ENCODE results near the gene MGST3. TPM values are rescaled to one million over a fixed set of nuclear protein-coding genes. Genes with fewer than 3 reads are reported as not detected.

Gene MGST3
- total and polyA plus RNA-seq, 2 of the 4 experiments (the other 2 are of a cell fraction), result 159 to 213 TPM

GRCh38 chr1:165661703-165662102 is 30.7 kb downstream of the MGST3 start:
- H2AFZ ChIP-seq (replicated peaks; ENCODE audit: low read length, poor library complexity), result no peak overlapping the region
- H2BK5ac ChIP-seq (ENCODE audit: low read depth, low read length, poor library complexity, severe bottlenecking), result no peak overlapping the region
- peaks cover 2% of the 10 kb centered on the region; the same call in 1 of the 2 replicates for H3K4me1 ChIP-seq (ENCODE audit: control insufficient read depth, insufficient read depth, low read length)
- H3K14ac ChIP-seq (replicated peaks; ENCODE audit: low read depth, low read length), result no peak overlapping the region
- no peak overlapping the region for H4K91ac ChIP-seq (ENCODE audit: insufficient read depth, low read depth, low read length)
- no CpG with 5 or more reads among the region's 2 CpGs for WGBS, 2 experiments (ENCODE audit: extremely low coverage in 2 of 2, insufficient read length in 1 of 2)
- no peak overlapping the region for H2AK9ac ChIP-seq (replicated peaks; ENCODE audit: low read depth, low read length, poor library complexity)
- in situ Hi-C loops (cut with MboI; ENCODE audit: low sequenced_read_pairs), result no loop called here
- no peak overlapping the region for H2BK15ac ChIP-seq (ENCODE audit: low read depth, low read length)
- no peak overlapping the region for H3K9ac ChIP-seq (ENCODE audit: low read depth, low read length)
- POLR2A ChIA-PET (ENCODE audit: unreplicated experiment), result no interaction called here
- no TSS peak for BruUV-seq (replicated peaks)
- no peaks in the 10 kb centered on the region for H3K27me3 ChIP-seq (ENCODE audit: control insufficient read depth, insufficient read depth, low read length)
- no peak overlapping the region for H3K23ac ChIP-seq (ENCODE audit: low read depth, low read length)
- H3K4me2 ChIP-seq (ENCODE audit: low read depth, low read length), result no peak overlapping the region
- no peak overlapping the region for H3K56ac ChIP-seq (ENCODE audit: extremely low read depth, insufficient read depth, low read length)
- H2BK20ac ChIP-seq (ENCODE audit: low read depth, low read length), result no peak overlapping the region
- no peak overlapping the region for H4K8ac ChIP-seq (ENCODE audit: low read depth in 2 of 2, low read length in 2 of 2)
- H3K4ac ChIP-seq (ENCODE audit: low read depth, low read length), result no peak overlapping the region
- H2BK120ac ChIP-seq (ENCODE audit: low read depth, low read length), result no peak overlapping the region
- H3K79me1 ChIP-seq (ENCODE audit: low read depth in 1 of 2, low read length in 2 of 2), result peaks cover 0 to 8% of the 10 kb centered on the region in 2 experiments; a peak in 2 of 4 replicates
- CTCF ChIA-PET, result interaction anchor here (0.6 to 0.8 kb wide), 3 partner anchors 30 to 294 kb away, joined by 3 to 4 read pairs (median 4); no protein-coding TSS in a partner anchor
- no peak overlapping the region for H3K18ac ChIP-seq (ENCODE audit: low read depth, low read length)
- no peak for ATAC-seq (ENCODE audit: low read depth)
- no peaks in the 10 kb centered on the region for H3K9me3 ChIP-seq (ENCODE audit: control insufficient read depth, insufficient read depth, low read length)
- DNase-seq, result no peak
- peaks cover 31% of the 10 kb centered on the region for H3K36me3 ChIP-seq (ENCODE audit: control insufficient read depth, insufficient read depth, low read length)
- no peak overlapping the region for H4K5ac ChIP-seq (ENCODE audit: low read depth, low read length)
- H4K20me1 ChIP-seq (ENCODE audit: insufficient read depth, low read length), result no peaks in the 10 kb centered on the region
- intact Hi-C loops (cut with micrococcal nuclease), result no loop called here
- H2AK5ac ChIP-seq (ENCODE audit: low read depth, low read length), result no peak overlapping the region
- dilution Hi-C loops (cut with HindIII; ENCODE audit: low sequenced_read_pairs, unreplicated experiment), result no loop called here
- TF ChIP-seq MAZ (IDR thresholded peaks at IDR 0.05; ENCODE audit: borderline replicate concordance, low read depth, low read length), result no peak
- no peak for TF ChIP-seq ELK1 (IDR thresholded peaks at IDR 0.05; ENCODE audit: borderline replicate concordance, low read depth, low read length)
- TF ChIP-seq CEBPB (IDR thresholded peaks at IDR 0.05; ENCODE audit: low read depth, low read length), result no peak
- no peak for TF ChIP-seq CHD1 (IDR thresholded peaks at IDR 0.05; ENCODE audit: low read depth, low read length)
- no peak for TF ChIP-seq SMC3 (IDR thresholded peaks at IDR 0.05; ENCODE audit: low read depth, low read length)
- TF ChIP-seq MXI1 (IDR thresholded peaks at IDR 0.05; ENCODE audit: borderline replicate concordance, low read depth, low read length), result no peak
- no peak for TF ChIP-seq FOS (IDR thresholded peaks at IDR 0.05; ENCODE audit: low read depth, low read length)
- no peak for TF ChIP-seq MAFK (IDR thresholded peaks at IDR 0.05; ENCODE audit: low read depth, low read length)
- TF ChIP-seq, protein P1, sequence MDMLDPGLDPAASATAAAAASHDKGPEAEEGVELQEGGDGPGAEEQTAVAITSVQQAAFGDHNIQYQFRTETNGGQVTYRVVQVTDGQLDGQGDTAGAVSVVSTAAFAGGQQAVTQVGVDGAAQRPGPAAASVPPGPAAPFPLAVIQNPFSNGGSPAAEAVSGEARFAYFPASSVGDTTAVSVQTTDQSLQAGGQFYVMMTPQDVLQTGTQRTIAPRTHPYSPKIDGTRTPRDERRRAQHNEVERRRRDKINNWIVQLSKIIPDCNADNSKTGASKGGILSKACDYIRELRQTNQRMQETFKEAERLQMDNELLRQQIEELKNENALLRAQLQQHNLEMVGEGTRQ (IDR thresholded peaks at IDR 0.05; ENCODE audit: low read depth, low read length), result no peak
- TF ChIP-seq, protein P2, sequence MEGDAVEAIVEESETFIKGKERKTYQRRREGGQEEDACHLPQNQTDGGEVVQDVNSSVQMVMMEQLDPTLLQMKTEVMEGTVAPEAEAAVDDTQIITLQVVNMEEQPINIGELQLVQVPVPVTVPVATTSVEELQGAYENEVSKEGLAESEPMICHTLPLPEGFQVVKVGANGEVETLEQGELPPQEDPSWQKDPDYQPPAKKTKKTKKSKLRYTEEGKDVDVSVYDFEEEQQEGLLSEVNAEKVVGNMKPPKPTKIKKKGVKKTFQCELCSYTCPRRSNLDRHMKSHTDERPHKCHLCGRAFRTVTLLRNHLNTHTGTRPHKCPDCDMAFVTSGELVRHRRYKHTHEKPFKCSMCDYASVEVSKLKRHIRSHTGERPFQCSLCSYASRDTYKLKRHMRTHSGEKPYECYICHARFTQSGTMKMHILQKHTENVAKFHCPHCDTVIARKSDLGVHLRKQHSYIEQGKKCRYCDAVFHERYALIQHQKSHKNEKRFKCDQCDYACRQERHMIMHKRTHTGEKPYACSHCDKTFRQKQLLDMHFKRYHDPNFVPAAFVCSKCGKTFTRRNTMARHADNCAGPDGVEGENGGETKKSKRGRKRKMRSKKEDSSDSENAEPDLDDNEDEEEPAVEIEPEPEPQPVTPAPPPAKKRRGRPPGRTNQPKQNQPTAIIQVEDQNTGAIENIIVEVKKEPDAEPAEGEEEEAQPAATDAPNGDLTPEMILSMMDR (conservative IDR thresholded peaks at IDR 0.05; ENCODE audit: low read depth, low read length), result no peak
- TF ChIP-seq BHLHE40 (IDR thresholded peaks at IDR 0.05; ENCODE audit: low read depth, low read length), result no peak
- peaks cover 2% of the 10 kb centered on the region for H3K9me1 ChIP-seq (ENCODE audit: insufficient read depth, low read length)
- no peak overlapping the region for H3K27ac ChIP-seq (ENCODE audit: insufficient read depth, low read length)
- H3K4me3 ChIP-seq (ENCODE audit: insufficient read depth, low read depth, low read length), result no peak overlapping the region
